IMR-90 (cell line): ENCODE results near the gene ANKRD44. TPM values are rescaled to one million over a fixed set of nuclear protein-coding genes. Genes with fewer than 3 reads are reported as not detected.
A peak's percentile ranks its signal among the peaks of the same experiment; 100 is the strongest.

Source experiments
- ATAC-seq: fragments of 200-7000 bp; cut with Tn5 transposase; 2 replicates; pipeline ENCODE4 v1.9.1; 2020; ENCODE audit warnings: low read depth, mild to moderate bottlenecking, moderate library complexity
- BruUV-seq: library from RNA; stranded (reverse); fragments of 400-500 nt; replicated peaks from 2 replicates; lab custom pipeline; 2021; lab: Mats Ljungman, UMichigan
- CTCF ChIA-PET: fragments of 300-600 bp; formaldehyde crosslinking; extraction: SDS; loops from one replicate; lab custom pipeline; 2021; ENCODE audit warnings: antibody characterized with exemption; lab: Yijun Ruan, JAX
- POLR2A ChIA-PET: fragments of 300-600 bp; sonication (Branson Sonifier 250); formaldehyde crosslinking; loops from one replicate; lab custom pipeline; 2022; ENCODE audit warnings: antibody characterized with exemption; ENCODE audit not compliant: unreplicated experiment; lab: Charles Lee
- DNase-seq: peaks from one replicate; pipeline ENCODE4 v3.0.0; 2013
- H2AFZ ChIP-seq: replicated peaks from 2 replicates; pipeline ENCODE3; 2013; ENCODE audit warnings: low read length, mild to moderate bottlenecking; ENCODE audit not compliant: poor library complexity
- H2AK5ac ChIP-seq: 2 replicates; pipeline ENCODE4 v1.6.1; 2013; ENCODE audit warnings: low read depth, low read length, inconsistent platforms
- H2AK9ac ChIP-seq: replicated peaks from 2 replicates; pipeline ENCODE3; 2013; ENCODE audit warnings: mild to moderate bottlenecking, low read depth, low read length, moderate library complexity; ENCODE audit not compliant: poor library complexity
- H2BK120ac ChIP-seq: 2 replicates; pipeline ENCODE4 v1.6.1; 2013; ENCODE audit warnings: low read depth, low read length, inconsistent platforms
- H2BK15ac ChIP-seq: 3 replicates; pipeline ENCODE4 v1.6.1; 2013; ENCODE audit warnings: low read depth, low read length, inconsistent platforms
- H2BK20ac ChIP-seq: 2 replicates; pipeline ENCODE4 v1.6.1; 2013; ENCODE audit warnings: low read depth, mild to moderate bottlenecking, inconsistent platforms, low read length, moderate library complexity
- H2BK5ac ChIP-seq: 2 replicates; pipeline ENCODE4 v1.6.1; 2013; ENCODE audit warnings: mild to moderate bottlenecking, low read depth, low read length, inconsistent platforms; ENCODE audit not compliant: poor library complexity, severe bottlenecking
- H3K14ac ChIP-seq: replicated peaks from 2 replicates; pipeline ENCODE4 v1.6.1; 2013; ENCODE audit warnings: low read depth, low read length, inconsistent platforms
- H3K18ac ChIP-seq: 2 replicates; pipeline ENCODE4 v1.6.1; 2013; ENCODE audit warnings: low read depth, low read length, control low read depth
- H3K23ac ChIP-seq: 2 replicates; pipeline ENCODE4 v1.6.1; 2013; ENCODE audit warnings: low read depth, low read length, inconsistent platforms
- H3K27ac ChIP-seq: 2 replicates; pipeline ENCODE4 v1.5.1; 2013; ENCODE audit warnings: mild to moderate bottlenecking, control low read depth, low read length; ENCODE audit not compliant: insufficient read depth
- H3K27me3 ChIP-seq: 2 replicates; pipeline ENCODE4 v1.6.1; 2013; ENCODE audit warnings: low read length; ENCODE audit not compliant: control insufficient read depth, insufficient read depth
- H3K36me3 ChIP-seq: 2 replicates; pipeline ENCODE4 v1.6.1; 2013; ENCODE audit warnings: low read length, mixed read lengths; ENCODE audit not compliant: control insufficient read depth, insufficient read depth
- H3K4ac ChIP-seq: 2 replicates; pipeline ENCODE4 v1.6.1; 2013; ENCODE audit warnings: low read depth, low read length, inconsistent platforms
- H3K4me1 ChIP-seq: 2 replicates; pipeline ENCODE4 v1.6.1; 2013; ENCODE audit warnings: low read length, mixed read lengths; ENCODE audit not compliant: control insufficient read depth, insufficient read depth
- H3K4me2 ChIP-seq: 2 replicates; pipeline ENCODE4 v1.6.1; 2013; ENCODE audit warnings: low read depth, mild to moderate bottlenecking, control low read depth, low read length, moderate library complexity
- H3K4me3 ChIP-seq: 2 replicates; pipeline ENCODE4 v1.5.1; 2013; ENCODE audit warnings: low read depth, mild to moderate bottlenecking, control low read depth, low read length, moderate library complexity; ENCODE audit not compliant: insufficient read depth
- H3K56ac ChIP-seq: 2 replicates; pipeline ENCODE4 v1.6.1; 2013; ENCODE audit warnings: low read length, inconsistent platforms; ENCODE audit not compliant: insufficient read depth; ENCODE audit errors: extremely low read depth
- H3K79me1 ChIP-seq, 2 experiments: 2 replicates each; pipeline ENCODE4 v1.6.1; 2013; ENCODE audit warnings: low read length in 2 of 2, inconsistent platforms in 1 of 2, low read depth in 1 of 2
- H3K9ac ChIP-seq: 2 replicates; pipeline ENCODE4 v1.6.1; 2013; ENCODE audit warnings: low read depth, low read length, control low read depth
- H3K9me1 ChIP-seq: 2 replicates; pipeline ENCODE4 v1.6.1; 2013; ENCODE audit warnings: low read length, inconsistent platforms; ENCODE audit not compliant: insufficient read depth
- H3K9me3 ChIP-seq: 2 replicates; pipeline ENCODE4 v1.6.1; 2013; ENCODE audit warnings: low read length; ENCODE audit not compliant: control insufficient read depth, insufficient read depth
- H4K20me1 ChIP-seq: 2 replicates; pipeline ENCODE4 v1.6.1; 2013; ENCODE audit warnings: low read length, inconsistent platforms; ENCODE audit not compliant: insufficient read depth
- H4K5ac ChIP-seq: 2 replicates; pipeline ENCODE4 v1.6.1; 2013; ENCODE audit warnings: mild to moderate bottlenecking, low read depth, low read length, control low read depth
- H4K8ac ChIP-seq, 2 experiments: 2 replicates each; pipeline ENCODE4 v1.6.1; 2013; ENCODE audit warnings: low read depth in 2 of 2, low read length in 2 of 2, control low read depth in 1 of 2, inconsistent platforms in 1 of 2
- H4K91ac ChIP-seq: 2 replicates; pipeline ENCODE4 v1.6.1; 2013; ENCODE audit warnings: low read depth, low read length, inconsistent platforms; ENCODE audit not compliant: insufficient read depth
- BHLHE40 ChIP-seq: fragments of 150-350 bp; IDR thresholded peaks from 2 replicates; pipeline ENCODE4 v1.6.1; 2016; ENCODE audit warnings: mild to moderate bottlenecking, low read depth, low read length
- CHD1 ChIP-seq: IDR thresholded peaks from 2 replicates; pipeline ENCODE4 v1.6.1; 2012; ENCODE audit warnings: low read depth, low read length, improper control_type of control experiment
- CTCF ChIP-seq: conservative IDR thresholded peaks from 2 replicates; pipeline ENCODE4 v1.5.1; 2012; ENCODE audit warnings: mild to moderate bottlenecking, low read depth, low read length, improper control_type of control experiment
- ELK1 ChIP-seq: fragments of 150-350 bp; IDR thresholded peaks from 2 replicates; pipeline ENCODE4 v1.6.1; 2016; ENCODE audit warnings: low read depth, mild to moderate bottlenecking, low read length, moderate library complexity, borderline replicate concordance
- MAZ ChIP-seq: IDR thresholded peaks from 2 replicates; pipeline ENCODE4 v1.6.1; 2012; ENCODE audit warnings: low read depth, mild to moderate bottlenecking, low read length, improper control_type of control experiment, moderate library complexity, borderline replicate concordance
- MXI1 ChIP-seq: IDR thresholded peaks from 2 replicates; pipeline ENCODE4 v1.6.1; 2012; ENCODE audit warnings: low read depth, mild to moderate bottlenecking, low read length, moderate library complexity, borderline replicate concordance
- POLR2A ChIP-seq: IDR thresholded peaks from 2 replicates; pipeline ENCODE4 v1.6.1; 2012; ENCODE audit warnings: mild to moderate bottlenecking, low read depth, low read length
- RAD21 ChIP-seq: IDR thresholded peaks from 2 replicates; pipeline ENCODE4 v1.6.1; 2012; ENCODE audit warnings: low read length, improper control_type of control experiment
- RCOR1 ChIP-seq: IDR thresholded peaks from 2 replicates; pipeline ENCODE4 v1.6.1; 2012; ENCODE audit warnings: mild to moderate bottlenecking, low read length, improper control_type of control experiment; ENCODE audit not compliant: insufficient replicate concordance
- RFX5 ChIP-seq: IDR thresholded peaks from 2 replicates; pipeline ENCODE4 v1.8.0; 2012; ENCODE audit warnings: low read depth, mild to moderate bottlenecking, low read length, moderate library complexity
- SMC3 ChIP-seq: fragments of 150-350 bp; IDR thresholded peaks from 2 replicates; pipeline ENCODE4 v1.6.1; 2016; ENCODE audit warnings: low read depth, mild to moderate bottlenecking, antibody characterized with exemption, low read length, moderate library complexity
- WGBS, 2 experiments: methylation state at CpG; one replicate each; pipeline versions ENCODE4 v1.1.5 to v1.1.7; 2013; ENCODE audit warnings: missing lambda C conversion rate in 2 of 2; ENCODE audit not compliant: insufficient read length in 1 of 2; ENCODE audit errors: extremely low coverage in 2 of 2; 5-methylcytosine and 5-hydroxymethylcytosine counted together
- dilution Hi-C: fragments of 300-500 bp; cut with HindIII; formaldehyde crosslinking; loops from one replicate; pipeline ENCODE4 v1.14.3; 2018; ENCODE audit warnings: low sequenced_read_pairs; ENCODE audit not compliant: unreplicated experiment
- in situ Hi-C: fragments of 300-500 bp; cut with MboI; formaldehyde crosslinking; loops from 3 replicates; pipeline ENCODE4 v1.14.3; 2019; ENCODE audit warnings: low sequenced_read_pairs, inconsistent platforms, mixed read lengths
- intact Hi-C: fragments of 100-400 bp; cut with micrococcal nuclease; formaldehyde crosslinking; loops from 2 replicates; pipeline ENCODE4 v1.10.0; 2022
- polyA plus RNA-seq, 3 experiments: library from polyadenylated mRNA; depleted of rRNA; stranded (reverse); fragments of >200 nt; gene quantifications; 2 replicates each; pipeline ENCODE4 v1.2.3, GENCODE V29; 2012; ENCODE audit warnings: low replicate concordance in 1 of 3
- total RNA-seq: library from RNA; depleted of rRNA; stranded (reverse); fragments of >200 nt; gene quantifications from 2 replicates; pipeline ENCODE4 v1.2.3, GENCODE V29; 2012

The ANKRD44 gene
- total and polyA plus RNA-seq, 2 of the 4 experiments (the other 2 are of a cell fraction): 5.2 to 15.6 TPM

GRCh38 chr2:196988639-196989038, 321.9 kb downstream of the ANKRD44 start:
- peak overlapping the region; percentile 32; the same call in 1 of the 2 replicates for H3K27ac ChIP-seq
- no peak overlapping the region for H3K4me3 ChIP-seq
- in situ Hi-C loops: no loop called here
- peak overlapping the region; percentile 48 for H2BK5ac ChIP-seq
- peaks cover 2% of the 10 kb centered on the region for H3K9me3 ChIP-seq
- peak overlapping the region; percentile 76 for H3K23ac ChIP-seq
- ChIA-PET POLR2A (no interaction called here), CTCF (interaction anchor here (0.8 to 1.3 kb wide), 2 partner anchors 14 to 23 kb away, joined by 3 read pairs; no protein-coding TSS in a partner anchor)
- H3K4me2 ChIP-seq: peak overlapping the region; percentile 9; the same call in 1 of the 2 replicates
- intact Hi-C loops: loop anchor here (5.0 kb wide), 1 partner anchor 61 kb away; the partner anchor contains the start of gene PGAP1
- H2AK9ac ChIP-seq: no peak overlapping the region
- H2AK5ac ChIP-seq: peak overlapping the region; percentile 38; the same call in 1 of the 2 replicates
- H3K36me3 ChIP-seq: no peaks in the 10 kb centered on the region
- H3K56ac ChIP-seq: no peak overlapping the region
- peak overlapping the region; percentile 55; the same call in 1 of the 2 replicates for H3K18ac ChIP-seq
- WGBS, 2 experiments: 83% methylated on average over 1 of the region's 5 CpGs; no CpG with 5 or more reads in 1 of the 2 experiments
- DNase-seq (no peak), ATAC-seq (no peak)
- peak overlapping the region; percentile 78 for H2BK120ac ChIP-seq
- no peaks in the 10 kb centered on the region for H3K27me3 ChIP-seq
- H2BK20ac ChIP-seq: peak overlapping the region; percentile 16
- peak overlapping the region; percentile 65 for H3K4ac ChIP-seq
- H4K20me1 ChIP-seq: no peaks in the 10 kb centered on the region
- H3K79me1 ChIP-seq: no peaks in the 10 kb centered on the region
- dilution Hi-C loops: no loop called here
- H3K9me1 ChIP-seq: no peaks in the 10 kb centered on the region
- BruUV-seq: no TSS peak
- H2AFZ ChIP-seq: peak overlapping the region; percentile 72
- peak overlapping the region; percentile 51; the same call in 2 of the 3 replicates for H2BK15ac ChIP-seq
- TF ChIP-seq BHLHE40 (no peak), POLR2A (no peak), RAD21 (no peak), RCOR1 (no peak), RFX5 (no peak), MAZ (no peak), ELK1 (no peak), MXI1 (no peak), CHD1 (no peak), CTCF (no peak), SMC3 (no peak)
- H4K8ac ChIP-seq: peak overlapping the region; percentile 24 to 89; a peak in 3 of 4 replicates
- peak overlapping the region; percentile 64 for H3K14ac ChIP-seq
- peaks cover 4% of the 10 kb centered on the region; the same call in 1 of the 2 replicates for H3K4me1 ChIP-seq
- peak overlapping the region; percentile 72 for H4K5ac ChIP-seq
- no peak overlapping the region for H3K9ac ChIP-seq
- peak overlapping the region; percentile 42; the same call in 1 of the 2 replicates for H4K91ac ChIP-seq
